Hematopoietic multipotent progenitor cell treated with erythropoietin and hydrocortisone succinate and interleukin-3 and kit ligand, for 4 days (in vitro differentiated cells): Measurements from ENCODE around the gene NFYA.
"Not testable (repeated sequence)": the region's sequence is repeated elsewhere in the genome, so short reads cannot be mapped to it uniquely, and the experiment has no call there.

ENCODE experiments used
- DNase-seq: peaks from one replicate; pipeline ENCODE4 v3.0.0-alpha.2; 2015

The NFYA gene

GRCh38 chr6:41073968-41074691 lies 1.4 kb downstream of the NFYA start:
- peak; percentile 36 for DNase-seq

GRCh38 chr6:41074692-41075436 lies 2.1 kb downstream of the NFYA start:
- no peak for DNase-seq

GRCh38 chr6:41075651-41076626 lies 3.2 kb downstream of the NFYA start:
- peak; percentile 53 for DNase-seq

GRCh38 chr6:41077536-41077935 lies 4.8 kb downstream of the NFYA start:
- no peak for DNase-seq

GRCh38 chr6:41078101-41078500 lies 5.3 kb downstream of the NFYA start:
- DNase-seq: no peak

GRCh38 chr6:41079080-41079479 lies 6.3 kb downstream of the NFYA start:
- DNase-seq: no peak

- no peak for DNase-seq
Observed at GRCh38 chr6:41080621-41081020, 7.8 kb downstream of the NFYA start.

- no peak for DNase-seq
Observed at GRCh38 chr6:41083072-41083471, 10.3 kb downstream of the NFYA start.

- no peak for DNase-seq
Observed at GRCh38 chr6:41085182-41085581, 12.4 kb downstream of the NFYA start.

GRCh38 chr6:41088451-41088850 lies 15.7 kb downstream of the NFYA start:
- no peak for DNase-seq

- DNase-seq: no peak
Observed at GRCh38 chr6:41090841-41091761, 18.3 kb downstream of the NFYA start.

- DNase-seq: peak; percentile 75
Observed at GRCh38 chr6:41092421-41093140, 19.8 kb downstream of the NFYA start.

GRCh38 chr6:41093729-41094128 lies 21.0 kb downstream of the NFYA start:
- no peak for DNase-seq

- DNase-seq: no peak
Observed at GRCh38 chr6:41097467-41098090, 24.8 kb downstream of the NFYA start.

GRCh38 chr6:41098366-41098765 lies 25.6 kb downstream of the NFYA start:
- no peak for DNase-seq

GRCh38 chr6:41100871-41101287 lies 28.1 kb downstream of the NFYA start:
- no peak for DNase-seq

- no peak for DNase-seq
Observed at GRCh38 chr6:41103847-41104246, 31.1 kb downstream of the NFYA start.

- DNase-seq: no peak
Observed at GRCh38 chr6:41111017-41111416, 38.2 kb downstream of the NFYA start.

- DNase-seq: not testable (repeated sequence)
Observed at GRCh38 chr6:41115027-41115426, 42.3 kb downstream of the NFYA start.

GRCh38 chr6:41119508-41119907 lies 46.7 kb downstream of the NFYA start:
- no peak for DNase-seq

- no peak for DNase-seq
Observed at GRCh38 chr6:41120058-41120457, 47.3 kb downstream of the NFYA start.
